Chondrocyte (in vitro differentiated cells): ENCODE data around the gene PRTFDC1. TPM values are rescaled to one million over a fixed set of nuclear protein-coding genes. Genes with fewer than 3 reads are reported as not detected.

Experiments
- DNase-seq: peaks from one replicate; pipeline ENCODE4 v3.0.0; 2021; ENCODE audit warnings: mixed read lengths, low spot score
- H3K27ac Mint-ChIP-seq: one replicate; pipeline ENCODE4 v1.8.0; 2021; ENCODE audit warnings: mild to moderate bottlenecking, moderate library complexity, mixed read lengths; ENCODE audit not compliant: unreplicated experiment
- H3K27me3 Mint-ChIP-seq: 2 replicates; pipeline ENCODE4 v1.8.0; 2021; ENCODE audit warnings: low read depth, mixed read lengths
- H3K36me3 Mint-ChIP-seq: 2 replicates; pipeline ENCODE4 v1.8.0; 2021; ENCODE audit warnings: low read depth, mixed read lengths
- H3K4me1 Mint-ChIP-seq: 2 replicates; pipeline ENCODE4 v1.8.0; 2021; ENCODE audit warnings: low read depth, mild to moderate bottlenecking, mixed read lengths
- H3K4me3 Mint-ChIP-seq: one replicate; pipeline ENCODE4 v1.8.0; 2021; ENCODE audit warnings: mild to moderate bottlenecking, moderate library complexity, mixed read lengths; ENCODE audit not compliant: unreplicated experiment
- H3K9me3 Mint-ChIP-seq: 2 replicates; pipeline ENCODE4 v1.8.0; 2021; ENCODE audit warnings: low read depth, mixed read lengths
- total RNA-seq: library from RNA; stranded (reverse); gene quantifications from 3 replicates; pipeline ENCODE4 v1.2.1, GENCODE V29; 2021
- TF ChIP-seq, protein P1 (sequence below): fragments of 200-600 bp; sonication (generic); IDR thresholded peaks from 2 replicates; pipeline ENCODE4 v1.5.0; 2021; ENCODE audit warnings: antibody characterized with exemption, mild to moderate bottlenecking, moderate library complexity

Gene PRTFDC1
- total RNA-seq, 1 donor from 2014 or later: 13.1 TPM

DNA sequence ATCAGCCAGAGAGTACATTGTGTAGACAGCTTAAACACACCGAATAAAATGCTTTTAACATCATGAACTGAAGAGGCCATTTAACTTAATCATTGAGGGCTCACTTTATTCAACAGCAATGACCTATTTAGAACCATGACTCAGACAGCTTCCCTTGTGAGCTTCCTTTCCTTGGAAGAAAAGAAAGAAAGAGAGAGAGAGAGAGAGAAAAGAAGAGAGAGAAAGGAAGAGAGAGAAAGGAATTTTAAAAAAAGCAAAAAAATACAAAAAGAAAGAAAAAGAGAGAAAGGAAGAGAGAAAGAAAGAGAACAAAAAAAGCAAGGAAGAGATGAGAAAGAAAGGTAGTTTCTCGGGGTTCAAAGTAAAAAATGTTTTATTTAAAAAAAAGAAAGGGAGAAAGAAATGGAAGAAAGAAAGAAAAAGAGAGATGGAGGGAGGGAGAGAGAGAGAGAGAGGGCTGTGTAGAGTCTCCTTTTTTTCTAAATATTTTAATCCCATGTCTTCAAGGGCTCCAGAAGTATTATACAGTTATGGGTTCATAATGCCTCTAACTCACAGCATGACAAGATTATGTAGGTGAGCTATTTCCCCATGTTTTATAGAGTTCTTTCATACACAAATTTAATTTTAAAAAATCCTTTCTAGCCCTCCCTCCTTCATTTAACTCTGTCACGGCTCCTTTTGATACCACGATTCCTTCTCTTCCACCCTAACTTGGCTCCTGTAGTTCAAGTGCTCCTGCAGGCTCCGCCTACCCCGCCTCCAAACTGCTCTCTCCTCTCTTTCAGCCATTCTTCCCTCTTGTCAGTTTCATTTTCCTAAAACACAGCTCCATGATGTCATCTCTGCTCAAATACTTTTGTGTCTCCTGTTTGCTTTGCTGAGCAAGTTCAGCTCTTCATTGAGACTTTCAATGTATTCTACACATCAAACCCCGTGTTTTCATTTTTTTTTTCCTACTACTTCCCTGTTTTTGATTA, 85.5 kb downstream of the PRTFDC1 start:
- Mint-ChIP-seq H3K9me3 (peaks cover 4% of the 10 kb centered on the region), H3K36me3 (peaks cover 2% of the 10 kb centered on the region), H3K4me3 (peak overlapping the region; percentile 31), H3K27me3 (no peaks in the 10 kb centered on the region), H3K27ac (peak overlapping the region; percentile 96), H3K4me1 (peaks cover 40% of the 10 kb centered on the region)
- TF ChIP-seq, protein P1, sequence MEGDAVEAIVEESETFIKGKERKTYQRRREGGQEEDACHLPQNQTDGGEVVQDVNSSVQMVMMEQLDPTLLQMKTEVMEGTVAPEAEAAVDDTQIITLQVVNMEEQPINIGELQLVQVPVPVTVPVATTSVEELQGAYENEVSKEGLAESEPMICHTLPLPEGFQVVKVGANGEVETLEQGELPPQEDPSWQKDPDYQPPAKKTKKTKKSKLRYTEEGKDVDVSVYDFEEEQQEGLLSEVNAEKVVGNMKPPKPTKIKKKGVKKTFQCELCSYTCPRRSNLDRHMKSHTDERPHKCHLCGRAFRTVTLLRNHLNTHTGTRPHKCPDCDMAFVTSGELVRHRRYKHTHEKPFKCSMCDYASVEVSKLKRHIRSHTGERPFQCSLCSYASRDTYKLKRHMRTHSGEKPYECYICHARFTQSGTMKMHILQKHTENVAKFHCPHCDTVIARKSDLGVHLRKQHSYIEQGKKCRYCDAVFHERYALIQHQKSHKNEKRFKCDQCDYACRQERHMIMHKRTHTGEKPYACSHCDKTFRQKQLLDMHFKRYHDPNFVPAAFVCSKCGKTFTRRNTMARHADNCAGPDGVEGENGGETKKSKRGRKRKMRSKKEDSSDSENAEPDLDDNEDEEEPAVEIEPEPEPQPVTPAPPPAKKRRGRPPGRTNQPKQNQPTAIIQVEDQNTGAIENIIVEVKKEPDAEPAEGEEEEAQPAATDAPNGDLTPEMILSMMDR: no peak
- no peak for DNase-seq

DNA sequence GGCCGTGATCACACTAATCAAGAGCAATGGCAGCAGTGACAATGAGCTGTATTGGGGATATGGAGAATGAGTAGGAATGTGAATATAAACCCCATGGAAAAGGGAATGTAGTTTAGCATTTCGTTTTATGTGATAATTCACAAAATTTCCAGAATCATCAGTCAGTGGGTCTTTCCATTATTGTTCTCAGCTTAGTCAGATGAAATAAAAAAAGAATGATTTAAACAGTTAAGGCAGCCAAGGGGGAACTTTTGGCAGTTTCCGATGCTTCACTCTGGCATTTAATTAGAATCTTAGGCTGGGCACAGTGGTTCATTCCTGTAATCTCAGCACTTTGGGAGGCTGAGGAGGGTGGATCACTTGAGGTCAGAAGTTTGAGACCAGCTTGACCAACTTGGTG, 86.6 kb downstream of the PRTFDC1 start:
- H3K27me3 Mint-ChIP-seq: no peaks in the 10 kb centered on the region
- peaks cover 31% of the 10 kb centered on the region for H3K4me1 Mint-ChIP-seq
- H3K9me3 Mint-ChIP-seq: peaks cover 4% of the 10 kb centered on the region
- H3K4me3 Mint-ChIP-seq: no peak overlapping the region
- TF ChIP-seq, protein P1: no peak
- DNase-seq: no peak
- H3K36me3 Mint-ChIP-seq: peaks cover 2% of the 10 kb centered on the region
- H3K27ac Mint-ChIP-seq: no peak overlapping the region

DNA sequence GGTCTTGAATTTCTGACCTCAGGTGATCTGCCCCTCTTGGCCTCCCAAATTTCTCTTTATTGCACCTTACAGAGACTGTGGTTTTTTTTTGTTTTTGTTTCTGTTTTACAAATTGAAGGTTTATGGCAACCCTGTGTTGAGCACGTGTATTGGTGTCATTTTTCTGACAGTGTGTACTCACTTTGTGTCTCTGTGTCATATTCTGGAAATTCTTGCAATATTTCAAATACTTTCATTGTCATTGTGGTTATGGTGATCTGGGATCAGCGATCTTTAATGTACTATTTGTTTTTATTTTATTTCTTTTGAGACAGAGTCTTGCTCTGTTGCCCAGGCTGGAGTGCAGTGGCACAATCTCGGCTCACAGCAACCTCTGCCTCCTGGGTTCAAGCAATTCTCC, 89.8 kb downstream of the PRTFDC1 start:
- TF ChIP-seq, protein P1: no peak
- H3K27me3 Mint-ChIP-seq: no peaks in the 10 kb centered on the region

DNA sequence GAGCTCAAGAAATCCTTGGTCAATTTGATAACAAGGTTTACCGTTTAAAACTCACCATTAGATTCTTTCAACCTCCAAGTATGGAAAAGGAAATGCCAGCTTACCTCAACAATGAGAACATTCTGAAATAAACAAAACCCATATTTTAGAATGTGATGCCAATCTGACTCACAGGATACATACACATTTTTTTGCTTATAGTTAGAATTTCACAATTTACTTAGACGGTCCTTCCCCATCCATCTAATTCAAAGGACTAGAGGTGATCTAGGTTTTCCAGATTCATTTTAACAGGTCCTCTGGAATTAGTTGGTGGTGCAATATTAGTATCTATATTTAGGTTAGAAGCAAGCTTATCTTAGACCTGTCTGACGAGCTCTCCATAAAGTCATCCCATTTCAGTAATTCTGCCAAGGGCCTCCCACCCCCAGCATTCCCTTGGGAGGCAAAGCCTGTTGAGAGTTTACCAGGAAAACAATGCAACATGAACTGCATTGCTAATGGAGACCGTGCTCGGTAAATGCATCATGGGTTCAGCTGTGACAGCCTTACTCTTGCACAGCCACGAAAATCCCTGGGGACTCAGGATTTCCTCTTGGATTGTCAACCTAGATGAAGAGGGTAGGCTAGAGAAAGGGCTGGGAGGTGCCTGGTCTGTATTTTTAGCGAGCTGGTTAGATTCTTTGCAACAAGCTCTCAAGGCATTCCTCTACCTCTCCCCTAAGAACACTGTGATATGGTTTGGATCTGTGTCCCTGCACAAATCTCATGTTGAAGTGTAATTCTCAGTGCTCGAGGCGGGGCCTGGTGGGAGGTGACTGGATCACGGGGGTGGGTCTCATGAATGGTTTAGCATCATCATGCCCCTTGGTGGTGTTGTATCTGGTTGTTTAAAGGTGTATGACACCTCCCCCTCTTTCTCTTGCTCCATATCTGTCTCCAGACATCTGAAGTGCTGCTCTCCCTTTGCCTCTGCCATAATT, 93.8 kb downstream of the PRTFDC1 start:
- DNase-seq: no peak
- Mint-ChIP-seq H3K4me3 (no peak overlapping the region), H3K27me3 (no peaks in the 10 kb centered on the region), H3K4me1 (peaks cover 20% of the 10 kb centered on the region), H3K9me3 (peaks cover 4% of the 10 kb centered on the region), H3K36me3 (no peaks in the 10 kb centered on the region), H3K27ac (no peak overlapping the region)
- TF ChIP-seq, protein P1: no peak

More for the DNA sequence above, 89.8 kb downstream of the PRTFDC1 start:
- Mint-ChIP-seq H3K27ac (no peak overlapping the region), H3K36me3 (peaks cover 2% of the 10 kb centered on the region), H3K4me1 (peaks cover 35% of the 10 kb centered on the region), H3K4me3 (no peak overlapping the region), H3K9me3 (peaks cover 4% of the 10 kb centered on the region)
- no peak for DNase-seq
